Muscle of leg (tissue), 11 donors: ENCODE results near the gene PCDHB14. TPM values are rescaled to one million over a fixed set of nuclear protein-coding genes. Genes with fewer than 3 reads are reported as not detected.
"Not testable (repeated sequence)": the region's sequence is repeated elsewhere in the genome, so short reads cannot be mapped to it uniquely, and the experiment has no call there.

Source experiments
- DNase-seq: peaks from one replicate; pipeline ENCODE4 v3.0.0; 2013
- H3K27ac ChIP-seq: one replicate; pipeline ENCODE4 v1.5.1; 2013; ENCODE audit warnings: mild to moderate bottlenecking, low read length, control low read depth
- H3K27me3 ChIP-seq: one replicate; pipeline ENCODE4 v1.6.1; 2013; ENCODE audit warnings: low read length; ENCODE audit not compliant: control insufficient read depth, insufficient read depth
- H3K36me3 ChIP-seq: one replicate; pipeline ENCODE4 v1.6.1; 2013; ENCODE audit warnings: low read length; ENCODE audit not compliant: control insufficient read depth, insufficient read depth
- H3K4me1 ChIP-seq: one replicate; pipeline ENCODE4 v1.6.1; 2013; ENCODE audit warnings: low read length; ENCODE audit not compliant: control insufficient read depth, insufficient read depth
- H3K4me3 ChIP-seq: one replicate; pipeline ENCODE4 v1.5.1; 2013; ENCODE audit warnings: low read length, control low read depth
- H3K9me3 ChIP-seq: replicated peaks from 2 replicates; pipeline ENCODE4 v1.6.1; 2013; ENCODE audit warnings: low read depth, low read length; ENCODE audit not compliant: control insufficient read depth
- WGBS: methylation state at CpG from one replicate; pipeline ENCODE4 v1.1.5; 2013; ENCODE audit warnings: missing lambda C conversion rate; ENCODE audit not compliant: insufficient coverage; 5-methylcytosine and 5-hydroxymethylcytosine counted together
- polyA plus RNA-seq, 8 donors: library from polyadenylated mRNA; unstranded; fragments of 120-200 nt; gene quantifications; one replicate each; pipeline versions ENCODE4 v1.2.1 to v1.2.3, GENCODE V29; 2013; ENCODE audit warnings: inconsistent platforms in 1 of 8, low replicate concordance in 1 of 8; ENCODE audit not compliant: insufficient read length in 8 of 8, insufficient read depth in 1 of 8
- total RNA-seq: library from RNA; stranded (reverse); fragments of 120-200 nt; gene quantifications from one replicate; pipeline ENCODE4 v1.2.4, GENCODE V29; 2013

PCDHB14 gene
- total and polyA plus RNA-seq, 9 donors = 4.8 to 9.0 (median 6.6) TPM

DNA sequence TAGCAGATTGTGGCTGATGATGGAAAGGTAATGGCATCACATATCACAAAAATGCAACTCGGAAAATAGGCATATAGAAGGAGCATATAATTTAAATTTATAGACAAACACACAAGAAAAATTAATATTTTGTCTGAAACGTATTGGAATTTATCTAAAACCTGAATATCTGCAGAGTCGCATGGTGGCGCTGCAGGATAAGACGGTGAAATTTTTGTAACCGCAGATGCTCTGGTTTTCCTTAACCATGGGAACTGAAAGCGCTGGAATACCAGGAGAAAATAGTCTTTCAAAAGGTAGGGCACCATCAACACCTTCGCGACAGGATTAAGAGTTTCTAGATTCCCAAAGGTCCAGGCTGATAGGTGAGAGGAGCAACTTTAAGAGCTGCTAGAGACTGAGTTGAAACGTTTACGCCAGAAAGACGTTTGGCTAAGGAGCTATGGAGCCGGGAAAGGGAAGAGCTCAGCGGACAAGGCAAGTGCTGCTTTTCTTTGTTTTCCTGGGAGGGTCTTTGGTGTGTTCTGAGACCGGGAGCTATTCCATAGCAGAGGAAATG, 11.0 kb downstream of the PCDHB14 start:
- H3K9me3 ChIP-seq = peaks cover 52% of the 10 kb centered on the region
- no peaks in the 10 kb centered on the region for H3K36me3 ChIP-seq
- WGBS = 8% methylated on average over 13 of the region's 15 CpGs
- DNase-seq = peak; percentile 27
- peak overlapping the region; percentile 31 for H3K4me3 ChIP-seq
- peaks cover 11% of the 10 kb centered on the region for H3K27me3 ChIP-seq
- H3K27ac ChIP-seq = no peak overlapping the region
- H3K4me1 ChIP-seq = no peaks in the 10 kb centered on the region

DNA sequence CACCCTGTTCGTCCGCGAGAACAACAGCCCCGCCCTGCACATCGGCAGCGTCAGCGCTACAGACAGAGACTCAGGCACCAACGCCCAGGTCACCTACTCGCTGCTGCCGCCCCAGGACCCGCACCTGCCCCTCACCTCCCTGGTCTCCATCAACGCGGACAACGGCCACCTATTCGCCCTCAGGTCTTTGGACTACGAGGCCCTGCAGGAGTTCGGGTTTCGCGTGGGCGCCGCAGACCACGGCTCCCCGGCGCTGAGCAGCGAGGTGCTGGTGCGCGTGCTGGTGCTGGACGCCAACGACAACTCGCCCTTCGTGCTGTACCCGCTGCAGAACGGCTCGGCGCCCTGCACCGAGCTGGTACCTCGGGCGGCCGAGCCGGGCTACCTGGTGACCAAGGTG, 12.8 kb downstream of the PCDHB14 start:
- peaks cover 11% of the 10 kb centered on the region for H3K27me3 ChIP-seq
- not testable (repeated sequence) for DNase-seq, H3K4me3 ChIP-seq, H3K27ac ChIP-seq, H3K36me3 ChIP-seq, H3K4me1 ChIP-seq
- H3K9me3 ChIP-seq = peaks cover 66% of the 10 kb centered on the region
- WGBS = 25% methylated on average over 40 of the region's 40 CpGs

DNA sequence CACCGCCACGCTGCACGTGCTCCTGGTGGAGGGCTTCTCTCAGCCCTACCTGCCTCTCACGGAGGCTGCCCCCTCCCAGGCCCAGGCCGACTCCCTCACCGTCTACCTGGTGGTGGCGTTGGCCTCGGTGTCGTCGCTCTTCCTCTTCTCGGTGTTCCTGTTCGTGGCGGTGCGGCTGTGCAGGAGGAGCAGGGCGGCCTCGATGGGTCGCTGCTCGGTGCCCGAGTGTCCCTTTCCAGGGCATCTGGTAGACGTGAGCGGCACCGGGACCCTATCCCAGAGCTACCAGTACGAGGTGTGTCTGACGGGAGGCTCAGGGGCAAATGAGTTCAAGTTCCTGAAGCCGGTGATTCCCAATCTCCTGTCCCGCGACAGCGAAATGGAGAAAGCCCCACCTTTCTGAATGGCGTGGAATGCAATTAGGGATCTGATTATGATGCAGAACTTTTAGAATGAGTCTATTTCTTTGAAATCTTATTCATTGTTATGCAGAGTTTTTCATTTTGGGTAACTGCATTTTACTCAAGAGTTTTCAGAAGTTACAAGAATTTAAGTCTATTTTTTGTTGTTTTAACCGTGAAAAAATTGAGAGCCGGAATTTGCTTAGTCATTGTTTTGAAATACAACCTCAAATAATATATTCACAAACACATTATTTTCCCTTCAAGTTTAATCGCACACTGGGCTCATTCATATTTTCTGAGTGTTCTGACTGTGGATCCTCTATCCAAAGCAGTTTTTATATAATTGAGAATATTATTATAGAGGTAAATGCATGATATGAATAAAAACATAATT, 13.6 kb downstream of the PCDHB14 start:
- peaks cover 11% of the 10 kb centered on the region for H3K27me3 ChIP-seq

DNA sequence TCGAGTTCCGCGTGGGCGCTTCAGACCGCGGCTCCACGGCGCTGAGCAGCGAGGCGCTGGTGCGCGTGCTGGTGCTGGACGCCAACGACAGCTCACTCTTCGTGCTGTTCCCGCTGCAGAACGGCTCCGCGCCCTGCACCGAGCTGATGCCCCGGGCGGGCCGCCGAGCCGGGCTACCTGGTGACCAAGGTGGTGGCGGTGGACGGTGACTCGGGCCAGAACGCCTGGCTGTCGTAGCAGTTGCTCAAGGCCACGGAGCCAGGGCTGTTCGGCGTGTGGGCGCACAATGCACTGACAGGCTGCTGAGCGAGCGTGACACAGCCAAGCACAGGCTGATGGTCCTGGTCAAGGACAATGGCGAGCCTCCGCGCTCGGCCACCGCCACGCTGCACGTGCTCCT, 18.4 kb downstream of the PCDHB14 start:
- Histone ChIP-seq H3K27ac (no peak overlapping the region), H3K27me3 (peaks cover 1% of the 10 kb centered on the region), H3K36me3 (no peaks in the 10 kb centered on the region), H3K9me3 (peaks cover 76% of the 10 kb centered on the region), H3K4me3 (no peak overlapping the region), H3K4me1 (no peaks in the 10 kb centered on the region)
- WGBS = 21% methylated on average over 43 of the region's 43 CpGs
- DNase-seq = no peak

More for the DNA sequence above, 13.6 kb downstream of the PCDHB14 start:
- Histone ChIP-seq H3K27ac (no peak overlapping the region), H3K4me1 (no peaks in the 10 kb centered on the region), H3K9me3 (peaks cover 74% of the 10 kb centered on the region), H3K36me3 (no peaks in the 10 kb centered on the region), H3K4me3 (no peak overlapping the region)
- no peak for DNase-seq
- WGBS = 15% methylated on average over 25 of the region's 32 CpGs

DNA sequence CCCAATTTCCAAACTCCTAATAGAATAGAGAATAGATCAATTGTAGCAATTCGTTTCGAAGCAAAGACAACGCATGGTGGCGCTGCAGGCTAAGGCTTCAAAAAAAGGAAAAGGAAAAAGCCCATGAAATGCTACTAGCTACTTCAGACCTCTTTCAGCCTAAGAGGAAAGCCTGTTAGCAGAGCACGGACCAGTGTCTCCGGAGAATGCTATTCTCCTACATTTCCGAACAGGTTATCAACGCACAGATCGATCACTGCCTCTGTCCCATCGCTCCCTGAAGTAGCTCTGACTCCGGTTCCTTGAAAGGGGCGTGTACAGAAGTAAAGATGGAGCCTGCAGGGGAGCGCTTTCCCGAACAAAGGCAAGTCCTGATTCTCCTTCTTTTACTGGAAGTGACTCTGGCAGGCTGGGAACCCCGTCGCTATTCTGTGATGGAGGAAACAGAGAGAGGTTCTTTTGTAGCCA, 22.1 kb downstream of the PCDHB14 start, which contains the start of gene PCDHB15:
Gene PCDHB15 (plus strand): TSS at position 146 of the 468 bp plus-strand sequence. CDS start 184 bp downstream, at position 330.
- peak within 1 kb of the TSS; percentile 36 for H3K4me3 ChIP-seq
- peak; percentile 42 for DNase-seq
- no peaks in the 10 kb centered on the region for H3K27me3 ChIP-seq
- 16% methylated on average over 8 of the region's 16 CpGs for WGBS
- peaks cover 70% of the 10 kb centered on the region for H3K9me3 ChIP-seq
- H3K36me3 ChIP-seq = no peaks in the 10 kb centered on the region
- H3K27ac ChIP-seq = no peak within 1 kb of the TSS
- no peaks in the 10 kb centered on the region for H3K4me1 ChIP-seq

DNA sequence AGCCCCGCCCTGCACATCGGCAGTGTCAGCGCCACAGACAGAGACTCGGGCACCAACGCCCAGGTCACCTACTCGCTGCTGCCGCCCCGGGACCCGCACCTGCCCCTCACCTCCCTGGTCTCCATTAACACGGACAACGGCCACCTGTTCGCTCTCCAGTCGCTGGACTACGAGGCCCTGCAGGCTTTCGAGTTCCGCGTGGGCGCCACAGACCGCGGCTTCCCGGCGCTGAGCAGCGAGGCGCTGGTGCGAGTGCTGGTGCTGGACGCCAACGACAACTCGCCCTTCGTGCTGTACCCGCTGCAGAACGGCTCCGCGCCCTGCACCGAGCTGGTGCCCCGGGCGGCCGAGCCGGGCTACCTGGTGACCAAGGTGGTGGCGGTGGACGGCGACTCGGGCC, 23.8 kb downstream of the PCDHB14 start:
- not testable (repeated sequence) for H3K4me1 ChIP-seq, DNase-seq, H3K4me3 ChIP-seq, H3K27me3 ChIP-seq, H3K27ac ChIP-seq, H3K36me3 ChIP-seq
- H3K9me3 ChIP-seq = peaks cover 67% of the 10 kb centered on the region
- 44% methylated on average over 18 of the region's 42 CpGs for WGBS

DNA sequence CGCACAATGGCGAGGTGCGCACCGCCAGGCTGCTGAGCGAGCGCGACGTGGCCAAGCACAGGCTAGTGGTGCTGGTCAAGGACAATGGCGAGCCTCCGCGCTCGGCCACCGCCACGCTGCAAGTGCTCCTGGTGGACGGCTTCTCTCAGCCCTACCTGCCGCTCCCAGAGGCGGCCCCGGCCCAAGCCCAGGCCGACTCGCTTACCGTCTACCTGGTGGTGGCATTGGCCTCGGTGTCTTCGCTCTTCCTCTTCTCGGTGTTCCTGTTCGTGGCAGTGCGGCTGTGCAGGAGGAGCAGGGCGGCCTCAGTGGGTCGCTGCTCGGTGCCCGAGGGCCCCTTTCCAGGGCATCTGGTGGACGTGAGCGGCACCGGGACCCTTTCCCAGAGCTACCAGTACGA, 24.3 kb downstream of the PCDHB14 start:
- H3K4me3 ChIP-seq, DNase-seq, H3K4me1 ChIP-seq, H3K36me3 ChIP-seq, H3K27ac ChIP-seq, H3K27me3 ChIP-seq: not testable (repeated sequence)
- WGBS = 49% methylated on average over 29 of the region's 34 CpGs
- H3K9me3 ChIP-seq = peaks cover 67% of the 10 kb centered on the region

DNA sequence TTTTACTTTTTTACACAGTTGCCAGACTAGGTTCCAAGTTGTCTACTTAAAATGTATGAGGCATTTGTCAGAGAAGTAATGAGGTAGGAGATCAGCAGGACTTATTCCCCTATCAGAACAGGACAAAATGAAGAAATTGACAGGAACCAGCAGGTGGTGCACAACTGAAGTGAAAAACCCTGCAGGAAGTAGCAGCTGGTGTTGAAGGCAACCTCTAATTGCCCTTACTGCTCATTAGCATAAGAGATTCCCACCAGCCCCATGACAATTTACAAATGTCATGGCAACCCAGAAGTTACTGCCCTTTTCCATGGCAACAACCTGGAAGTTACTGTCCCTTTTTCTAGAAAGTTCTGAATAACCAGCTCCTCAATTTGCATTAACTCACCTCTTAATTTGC, 27.4 kb downstream of the PCDHB14 start:
- peaks cover 71% of the 10 kb centered on the region for H3K9me3 ChIP-seq
- no peak overlapping the region for H3K4me3 ChIP-seq
- no peaks in the 10 kb centered on the region for H3K36me3 ChIP-seq
- no peak overlapping the region for H3K27ac ChIP-seq
- no peaks in the 10 kb centered on the region for H3K27me3 ChIP-seq
- no peak for DNase-seq
- no peaks in the 10 kb centered on the region for H3K4me1 ChIP-seq

DNA sequence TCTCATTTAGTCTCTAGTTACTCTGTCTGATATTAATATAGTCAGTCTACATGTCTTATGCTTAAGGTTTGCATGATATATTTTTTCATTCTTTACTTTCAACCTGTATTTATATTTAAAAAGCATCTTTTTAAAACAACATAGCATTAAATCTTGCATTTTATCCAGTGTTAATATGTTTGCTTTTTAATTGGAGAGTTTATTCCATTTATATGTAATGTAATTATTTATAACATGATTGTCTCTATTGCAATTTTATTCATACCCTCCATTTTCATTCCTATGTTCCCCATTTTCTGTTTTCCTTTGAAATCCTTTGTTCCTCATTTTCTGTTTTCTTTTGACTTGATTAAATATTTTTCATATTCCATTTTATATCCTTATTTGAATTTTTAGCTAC, 35.3 kb downstream of the PCDHB14 start:
- no peak for DNase-seq
- peaks cover 60% of the 10 kb centered on the region for H3K9me3 ChIP-seq
- no peak overlapping the region for H3K4me3 ChIP-seq
- no peaks in the 10 kb centered on the region for H3K4me1 ChIP-seq
- no peaks in the 10 kb centered on the region for H3K27me3 ChIP-seq
- H3K36me3 ChIP-seq = no peaks in the 10 kb centered on the region
- no peak overlapping the region for H3K27ac ChIP-seq

DNA sequence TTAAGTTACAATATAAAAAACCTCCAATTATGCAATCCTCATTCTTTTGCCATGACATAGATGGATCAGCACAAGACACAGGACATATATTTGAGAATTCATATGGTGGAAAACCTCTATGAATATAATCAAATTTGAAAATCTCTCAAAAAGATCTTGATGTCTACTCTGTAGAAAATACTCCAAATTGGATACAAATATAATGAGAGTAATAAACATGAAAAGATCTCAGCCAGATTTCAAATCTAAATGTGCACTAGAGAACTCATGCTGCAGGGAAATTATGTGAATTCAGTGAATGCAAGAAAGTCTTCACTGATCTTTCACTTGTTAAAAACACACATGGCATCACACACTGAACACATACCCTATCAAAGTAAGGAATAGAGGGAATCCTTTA, 35.8 kb downstream of the PCDHB14 start:
- Histone ChIP-seq H3K27ac (no peak overlapping the region), H3K27me3 (no peaks in the 10 kb centered on the region), H3K4me3 (no peak overlapping the region), H3K9me3 (peaks cover 61% of the 10 kb centered on the region), H3K36me3 (no peaks in the 10 kb centered on the region), H3K4me1 (no peaks in the 10 kb centered on the region)
- DNase-seq = no peak
